Measurements from ENCODE around the gene CNTROB. TPM values are rescaled to one million over a fixed set of nuclear protein-coding genes. Genes with fewer than 3 reads are reported as not detected.

Gene CNTROB
- total RNA-seq, 3 donors from 2014 or later: 23.7 to 34.5 (median 31.4) TPM

DNA sequence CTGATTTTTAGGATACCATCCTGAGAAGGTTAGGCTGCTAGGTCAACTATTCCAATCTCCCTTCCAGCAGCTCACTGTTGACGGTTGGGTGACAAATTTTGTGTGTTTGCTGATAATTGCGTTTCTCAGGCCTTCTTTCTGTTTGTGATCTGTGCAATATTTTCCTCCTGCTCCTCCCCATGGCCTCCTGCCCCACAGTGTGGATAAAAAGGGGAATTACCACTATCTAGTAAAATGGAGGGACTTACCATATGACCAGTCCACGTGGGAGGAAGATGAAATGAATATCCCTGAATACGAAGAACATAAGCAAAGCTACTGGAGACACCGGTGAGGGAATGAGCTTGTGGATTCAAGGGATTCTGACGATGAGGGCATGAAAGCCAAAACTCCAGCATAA is 34.2 kb upstream of the CNTROB start:
- DNase-seq: peak in 1 of 3 donors; percentile 51

DNA sequence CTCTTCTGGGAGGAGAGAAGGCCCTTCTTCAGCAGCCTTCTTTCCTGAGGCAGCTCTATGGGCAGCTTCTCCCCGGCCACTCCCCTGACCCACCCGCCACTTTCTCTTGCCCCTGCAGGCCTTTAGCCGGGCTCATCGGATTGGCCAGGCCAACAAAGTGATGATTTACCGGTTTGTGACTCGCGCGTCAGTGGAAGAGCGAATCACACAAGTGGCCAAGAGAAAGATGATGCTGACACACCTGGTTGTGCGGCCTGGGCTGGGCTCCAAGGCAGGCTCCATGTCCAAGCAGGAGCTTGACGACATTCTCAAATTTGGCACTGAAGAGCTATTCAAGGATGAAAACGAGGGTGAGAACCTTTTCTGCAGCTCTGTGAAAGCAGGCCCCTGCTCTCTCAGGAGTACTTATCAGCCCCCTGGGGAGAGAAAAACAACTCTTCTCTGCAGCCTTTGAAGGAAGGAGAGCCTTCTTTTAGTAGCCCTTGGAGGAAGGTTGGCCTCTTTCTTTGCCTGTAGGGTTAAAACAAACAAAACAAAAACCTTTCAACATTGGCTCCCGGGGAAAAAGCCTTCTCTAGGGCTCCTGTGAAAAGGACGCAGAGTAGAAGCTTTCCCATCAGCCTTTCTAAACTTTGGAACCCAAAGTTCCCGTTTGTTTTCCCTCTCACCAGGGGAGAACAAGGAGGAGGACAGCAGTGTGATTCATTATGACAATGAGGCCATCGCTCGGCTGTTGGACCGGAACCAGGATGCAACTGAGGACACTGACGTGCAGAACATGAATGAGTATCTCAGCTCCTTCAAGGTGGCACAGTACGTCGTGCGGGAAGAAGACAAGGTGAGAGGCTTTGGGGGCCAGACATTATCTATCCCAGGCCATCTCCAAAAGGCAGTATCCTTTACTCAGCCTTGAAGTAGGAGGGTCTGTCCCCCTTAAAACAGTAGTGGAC is 28.6 kb upstream of the CNTROB start:
- TF ChIP-seq, protein P1, sequence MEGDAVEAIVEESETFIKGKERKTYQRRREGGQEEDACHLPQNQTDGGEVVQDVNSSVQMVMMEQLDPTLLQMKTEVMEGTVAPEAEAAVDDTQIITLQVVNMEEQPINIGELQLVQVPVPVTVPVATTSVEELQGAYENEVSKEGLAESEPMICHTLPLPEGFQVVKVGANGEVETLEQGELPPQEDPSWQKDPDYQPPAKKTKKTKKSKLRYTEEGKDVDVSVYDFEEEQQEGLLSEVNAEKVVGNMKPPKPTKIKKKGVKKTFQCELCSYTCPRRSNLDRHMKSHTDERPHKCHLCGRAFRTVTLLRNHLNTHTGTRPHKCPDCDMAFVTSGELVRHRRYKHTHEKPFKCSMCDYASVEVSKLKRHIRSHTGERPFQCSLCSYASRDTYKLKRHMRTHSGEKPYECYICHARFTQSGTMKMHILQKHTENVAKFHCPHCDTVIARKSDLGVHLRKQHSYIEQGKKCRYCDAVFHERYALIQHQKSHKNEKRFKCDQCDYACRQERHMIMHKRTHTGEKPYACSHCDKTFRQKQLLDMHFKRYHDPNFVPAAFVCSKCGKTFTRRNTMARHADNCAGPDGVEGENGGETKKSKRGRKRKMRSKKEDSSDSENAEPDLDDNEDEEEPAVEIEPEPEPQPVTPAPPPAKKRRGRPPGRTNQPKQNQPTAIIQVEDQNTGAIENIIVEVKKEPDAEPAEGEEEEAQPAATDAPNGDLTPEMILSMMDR (IDR thresholded peaks at IDR 0.05): no peak
- Histone ChIP-seq H3K4me1 (ENCODE audit: low read depth) (no peaks in the 10 kb centered on the region), H3K36me3 (ENCODE audit: low read depth) (no peaks in the 10 kb centered on the region), H3K9me3 (no peaks in the 10 kb centered on the region), H3K4me3 (no peak overlapping the region)
- DNase-seq (no peak), ATAC-seq (no peak)
- intact Hi-C loops (cut with DNase I, micrococcal nuclease): loop anchor here in 1 of 2 donors (10.0 kb wide), 1 partner anchor 81 kb away; no protein-coding TSS in a partner anchor

More for the DNA sequence above, 34.2 kb upstream of the CNTROB start:
- ATAC-seq: peak; percentile 85
- TF ChIP-seq, protein P1 (IDR thresholded peaks at IDR 0.05): no peak
- Histone ChIP-seq H3K9me3 (no peaks in the 10 kb centered on the region), H3K4me3 (no peak overlapping the region), H3K4me1 (ENCODE audit: low read depth) (no peaks in the 10 kb centered on the region), H3K36me3 (ENCODE audit: low read depth) (peaks cover 3% of the 10 kb centered on the region)
- intact Hi-C loops (cut with DNase I, micrococcal nuclease): loop anchor here in 1 of 2 donors (5.0 kb wide), 1 partner anchor 35 kb away; no protein-coding TSS in a partner anchor

DNA sequence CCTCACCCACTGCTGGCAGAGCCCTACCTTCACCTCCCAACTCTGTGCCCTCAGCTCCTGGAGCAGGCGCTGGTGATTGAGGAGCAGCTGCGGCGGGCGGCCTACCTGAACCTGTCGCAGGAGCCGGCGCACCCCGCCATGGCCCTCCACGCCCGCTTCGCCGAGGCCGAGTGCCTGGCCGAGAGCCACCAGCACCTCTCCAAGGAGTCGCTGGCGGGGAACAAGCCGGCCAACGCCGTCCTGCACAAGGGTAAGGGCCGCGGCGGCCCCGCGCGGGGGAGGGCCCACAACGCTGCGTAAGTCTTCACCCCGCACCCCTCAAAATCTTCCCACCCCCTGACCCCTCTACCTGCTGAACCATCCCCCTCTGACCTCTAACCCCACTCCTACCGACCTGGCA is 22.9 kb upstream of the CNTROB start:
- DNase-seq (no peak), ATAC-seq (no peak)
- H3K36me3 ChIP-seq (ENCODE audit: low read depth): no peaks in the 10 kb centered on the region
- no peak overlapping the region for H3K4me3 ChIP-seq
- H3K9me3 ChIP-seq: no peaks in the 10 kb centered on the region
- H3K4me1 ChIP-seq (ENCODE audit: low read depth): no peaks in the 10 kb centered on the region
- TF ChIP-seq, protein P1 (IDR thresholded peaks at IDR 0.05): no peak
- intact Hi-C loops (cut with DNase I, micrococcal nuclease): loop anchor here in 1 of 2 donors (10.0 kb wide), 1 partner anchor 76 kb away; no protein-coding TSS in a partner anchor

DNA sequence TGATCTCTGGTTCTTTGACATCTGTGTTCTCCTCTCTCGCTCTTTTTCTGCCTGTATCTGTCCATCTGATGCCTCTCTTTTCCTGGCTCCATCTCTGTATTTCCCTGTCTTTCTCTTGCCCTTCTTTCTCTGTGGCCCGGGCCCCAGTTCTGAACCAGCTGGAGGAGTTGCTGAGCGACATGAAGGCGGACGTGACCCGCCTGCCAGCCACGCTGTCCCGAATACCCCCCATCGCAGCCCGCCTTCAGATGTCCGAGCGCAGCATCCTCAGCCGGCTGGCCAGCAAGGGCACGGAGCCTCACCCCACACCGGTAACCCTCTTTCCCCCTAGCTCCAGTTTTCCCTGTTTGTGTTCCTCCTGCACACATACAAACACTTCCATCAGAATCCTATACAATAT is 21.7 kb upstream of the CNTROB start:
- Histone ChIP-seq H3K4me1 (ENCODE audit: low read depth) (peaks cover 10% of the 10 kb centered on the region), H3K4me3 (no peak overlapping the region), H3K36me3 (ENCODE audit: low read depth) (no peaks in the 10 kb centered on the region), H3K9me3 (no peaks in the 10 kb centered on the region)
- DNase-seq (no peak), ATAC-seq (no peak)
- intact Hi-C loops (cut with DNase I, micrococcal nuclease): loop anchor here in 1 of 2 donors (5.0 kb wide), 1 partner anchor 77 kb away; no protein-coding TSS in a partner anchor
- TF ChIP-seq, protein P1 (IDR thresholded peaks at IDR 0.05): no peak

DNA sequence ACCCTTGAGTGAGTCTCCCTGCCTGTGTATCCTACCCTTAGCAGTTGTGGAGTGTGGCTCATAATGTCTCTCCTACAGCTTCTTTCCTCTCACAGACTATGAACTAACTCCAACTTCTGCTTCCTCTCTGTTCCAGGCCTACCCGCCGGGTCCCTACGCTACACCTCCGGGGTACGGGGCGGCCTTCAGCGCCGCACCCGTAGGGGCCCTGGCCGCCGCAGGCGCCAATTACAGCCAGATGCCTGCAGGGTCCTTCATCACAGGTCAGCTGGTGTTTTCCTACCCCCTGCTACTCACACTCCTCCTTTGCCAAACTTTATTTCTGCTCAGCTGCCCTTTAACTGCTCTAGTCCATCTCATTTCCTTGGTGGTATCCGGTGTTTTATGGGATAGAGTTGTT is 21.3 kb upstream of the CNTROB start:
- no peak for DNase-seq
- H3K9me3 ChIP-seq: no peaks in the 10 kb centered on the region
- no peak for ATAC-seq
- intact Hi-C loops (cut with DNase I, micrococcal nuclease): loop anchor here in 1 of 2 donors (5.0 kb wide), 1 partner anchor 77 kb away; no protein-coding TSS in a partner anchor
- peaks cover 10% of the 10 kb centered on the region for H3K4me1 ChIP-seq (ENCODE audit: low read depth)
- TF ChIP-seq, protein P1 (IDR thresholded peaks at IDR 0.05): no peak
- no peaks in the 10 kb centered on the region for H3K36me3 ChIP-seq (ENCODE audit: low read depth)
- no peak overlapping the region for H3K4me3 ChIP-seq

All from mucosa of descending colon (tissue), 3 donors.